ENCODE data around the gene ZNF107. TPM values are rescaled to one million over a fixed set of nuclear protein-coding genes. Genes with fewer than 3 reads are reported as not detected.

The ZNF107 gene
- 10 to 100 TPM; 20.2 to 21.7 TPM for total RNA-seq

DNA sequence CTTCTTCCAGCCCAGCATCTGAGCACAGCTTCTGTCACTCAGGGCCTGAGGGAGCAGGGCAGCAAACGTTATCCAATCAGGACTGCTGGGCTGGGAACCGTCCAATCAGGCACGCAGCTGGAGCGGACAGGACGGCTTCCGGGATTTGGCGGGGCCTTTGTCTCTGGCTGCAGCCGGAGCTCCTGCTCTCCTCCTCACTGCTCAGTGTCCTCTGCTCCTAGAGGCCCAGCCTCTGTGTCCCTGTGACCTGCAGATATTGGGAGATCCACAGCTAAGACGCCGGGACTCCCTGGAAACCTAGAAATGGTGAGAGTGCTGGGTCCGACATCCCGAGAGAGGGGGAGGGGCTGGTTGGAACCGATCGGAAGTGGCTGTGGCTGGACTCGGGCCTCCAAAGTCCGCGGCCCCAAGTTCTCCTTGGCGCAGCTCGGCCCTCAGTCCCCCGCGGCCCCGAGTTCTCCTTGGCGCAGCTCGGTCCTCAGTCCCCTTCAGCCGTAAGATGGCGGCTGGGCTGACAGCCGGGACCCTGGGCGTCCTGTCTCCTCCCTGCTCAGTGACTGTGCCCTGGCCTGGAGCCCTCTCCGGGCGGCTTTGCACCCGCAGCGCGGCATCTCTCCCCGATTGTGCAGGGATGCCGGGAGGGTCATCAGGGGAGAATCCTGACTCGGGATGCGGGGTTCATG is at the start of gene ZNF107:
TSS of gene ZNF107 (plus strand) at position 154 of the 683 bp plus-strand sequence. CDS start at position 304, 150 bp downstream.
- H3K9me3 Mint-ChIP-seq (ENCODE audit: insufficient read depth) = peaks cover 23% of the 10 kb centered on the region
- peak within 1 kb of the TSS; percentile 96 for H3K4me3 Mint-ChIP-seq
- ATAC-seq = peak; percentile 99
- DNase-seq = peak; percentile 93
- H3K27me3 Mint-ChIP-seq (ENCODE audit: low read depth) = no peaks in the 10 kb centered on the region
- peaks cover 62% of the 10 kb centered on the region for H3K36me3 Mint-ChIP-seq (ENCODE audit: low read depth)
- POLR2A ChIA-PET = interaction anchor here (0.5 to 2.2 kb wide), 18 partner anchors 8 to 1409 kb away, joined by 3 to 22 read pairs (median 4); partner anchors contain the start of genes ERV3-1, ZNF138, ZNF273 and ZNF680
- CTCF ChIA-PET = interaction anchor here (0.9 kb wide), 1 partner anchor 34 kb away, joined by 3 read pairs; no protein-coding TSS in a partner anchor
- H3K4me1 Mint-ChIP-seq (ENCODE audit: low read depth) = peaks cover 25% of the 10 kb centered on the region
- H3K27ac Mint-ChIP-seq = peak within 1 kb of the TSS; percentile 98

DNA sequence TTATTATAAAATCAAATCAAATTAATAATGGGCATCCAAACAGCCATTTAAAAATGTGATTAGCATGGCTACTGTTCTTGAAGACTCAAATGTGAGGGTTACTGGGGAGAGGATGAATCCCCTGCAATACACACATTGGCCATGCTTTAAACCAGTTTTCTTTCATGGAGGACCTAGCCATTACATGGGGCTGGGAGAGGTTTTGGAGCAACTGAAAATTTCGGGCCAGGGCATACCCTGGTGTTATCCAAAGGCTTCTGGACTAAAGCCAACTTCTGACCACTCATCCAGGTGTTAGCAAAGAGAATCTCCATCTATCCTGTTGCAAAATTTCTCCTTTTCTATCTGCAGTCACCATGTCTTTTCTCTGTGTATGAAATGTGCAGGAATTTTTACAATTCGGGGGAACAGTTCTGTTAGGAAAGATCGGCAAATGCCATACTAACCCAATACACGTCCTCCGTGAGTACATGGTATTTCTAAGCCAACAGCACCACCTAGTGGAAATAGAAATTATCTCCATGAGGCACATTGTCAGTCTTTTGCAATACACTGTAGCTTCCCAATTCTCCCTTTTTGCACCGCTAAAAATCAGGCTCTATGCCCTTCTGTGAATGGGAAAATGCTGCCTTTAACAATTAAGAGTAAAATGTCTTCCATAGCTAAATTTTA is 47.0 kb upstream of the ZNF107 start:
- peak; percentile 47 for ATAC-seq
- CTCF ChIA-PET = interaction anchor here (1.6 kb wide), 1 partner anchor 12 kb away, joined by 3 read pairs; no protein-coding TSS in a partner anchor
- no peak overlapping the region for H3K27ac Mint-ChIP-seq

DNA sequence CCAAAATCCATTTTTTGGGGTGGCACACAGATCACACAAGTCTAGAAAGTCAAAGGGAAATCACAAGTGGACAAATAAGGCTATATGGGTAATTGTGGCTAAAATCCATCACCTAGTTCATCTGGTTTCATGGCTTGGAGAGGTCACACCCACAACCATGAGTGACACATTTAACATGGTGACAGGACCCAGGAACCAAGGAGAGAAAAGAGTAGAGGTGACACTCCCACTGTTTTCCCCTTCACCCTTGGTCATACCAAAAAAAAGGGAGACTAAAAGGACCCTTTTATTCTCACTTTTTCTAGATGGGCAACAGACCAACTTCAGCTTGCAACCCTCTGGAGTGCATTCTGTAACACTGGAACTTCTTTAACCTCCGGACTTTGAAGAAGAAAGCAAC is 46.2 kb upstream of the ZNF107 start:
- no peaks in the 10 kb centered on the region for H3K36me3 Mint-ChIP-seq (ENCODE audit: low read depth)
- ChIA-PET POLR2A (no interaction called here), CTCF (interaction anchor here (1.6 kb wide), 1 partner anchor 11 kb away, joined by 3 read pairs; no protein-coding TSS in a partner anchor)
- H3K4me3 Mint-ChIP-seq = no peak overlapping the region
- H3K9me3 Mint-ChIP-seq (ENCODE audit: insufficient read depth) = peaks cover 25% of the 10 kb centered on the region
- no peaks in the 10 kb centered on the region for H3K27me3 Mint-ChIP-seq (ENCODE audit: low read depth)
- no peak overlapping the region for H3K27ac Mint-ChIP-seq
- H3K4me1 Mint-ChIP-seq (ENCODE audit: low read depth) = no peaks in the 10 kb centered on the region
- no peak for ATAC-seq
- no peak for DNase-seq

More for the DNA sequence above, 47.0 kb upstream of the ZNF107 start:
- Mint-ChIP-seq H3K4me1 (ENCODE audit: low read depth) (no peaks in the 10 kb centered on the region), H3K4me3 (no peak overlapping the region), H3K27me3 (ENCODE audit: low read depth) (no peaks in the 10 kb centered on the region), H3K9me3 (ENCODE audit: insufficient read depth) (peaks cover 25% of the 10 kb centered on the region), H3K36me3 (ENCODE audit: low read depth) (no peaks in the 10 kb centered on the region)
- POLR2A ChIA-PET = no interaction called here
- peak; percentile 32 for DNase-seq

DNA sequence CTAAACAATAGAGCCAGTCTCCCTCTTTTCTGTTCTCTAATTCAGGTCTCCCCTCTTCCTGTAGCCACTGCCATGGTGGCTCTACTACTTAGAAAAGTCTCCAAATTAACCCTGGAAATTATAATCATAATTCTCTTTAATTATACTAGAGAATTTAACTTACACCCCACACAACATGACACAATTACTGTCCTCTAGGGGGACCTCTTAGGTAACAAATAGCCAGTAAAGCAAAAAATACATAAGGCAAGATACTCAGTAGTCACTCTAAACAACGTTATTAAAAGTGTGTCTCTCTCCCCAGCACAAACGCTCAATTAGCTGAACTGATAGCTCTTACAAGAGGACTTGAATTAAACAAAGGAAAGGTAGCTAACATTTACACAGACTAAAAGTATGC is 44.3 kb upstream of the ZNF107 start:
- Mint-ChIP-seq H3K27me3 (ENCODE audit: low read depth) (no peaks in the 10 kb centered on the region), H3K9me3 (ENCODE audit: insufficient read depth) (peaks cover 25% of the 10 kb centered on the region), H3K27ac (no peak overlapping the region), H3K4me3 (no peak overlapping the region), H3K36me3 (ENCODE audit: low read depth) (no peaks in the 10 kb centered on the region), H3K4me1 (ENCODE audit: low read depth) (no peaks in the 10 kb centered on the region)
- CTCF ChIA-PET = no interaction called here
- ATAC-seq (no peak), DNase-seq (no peak)
- POLR2A ChIA-PET = no interaction called here

DNA sequence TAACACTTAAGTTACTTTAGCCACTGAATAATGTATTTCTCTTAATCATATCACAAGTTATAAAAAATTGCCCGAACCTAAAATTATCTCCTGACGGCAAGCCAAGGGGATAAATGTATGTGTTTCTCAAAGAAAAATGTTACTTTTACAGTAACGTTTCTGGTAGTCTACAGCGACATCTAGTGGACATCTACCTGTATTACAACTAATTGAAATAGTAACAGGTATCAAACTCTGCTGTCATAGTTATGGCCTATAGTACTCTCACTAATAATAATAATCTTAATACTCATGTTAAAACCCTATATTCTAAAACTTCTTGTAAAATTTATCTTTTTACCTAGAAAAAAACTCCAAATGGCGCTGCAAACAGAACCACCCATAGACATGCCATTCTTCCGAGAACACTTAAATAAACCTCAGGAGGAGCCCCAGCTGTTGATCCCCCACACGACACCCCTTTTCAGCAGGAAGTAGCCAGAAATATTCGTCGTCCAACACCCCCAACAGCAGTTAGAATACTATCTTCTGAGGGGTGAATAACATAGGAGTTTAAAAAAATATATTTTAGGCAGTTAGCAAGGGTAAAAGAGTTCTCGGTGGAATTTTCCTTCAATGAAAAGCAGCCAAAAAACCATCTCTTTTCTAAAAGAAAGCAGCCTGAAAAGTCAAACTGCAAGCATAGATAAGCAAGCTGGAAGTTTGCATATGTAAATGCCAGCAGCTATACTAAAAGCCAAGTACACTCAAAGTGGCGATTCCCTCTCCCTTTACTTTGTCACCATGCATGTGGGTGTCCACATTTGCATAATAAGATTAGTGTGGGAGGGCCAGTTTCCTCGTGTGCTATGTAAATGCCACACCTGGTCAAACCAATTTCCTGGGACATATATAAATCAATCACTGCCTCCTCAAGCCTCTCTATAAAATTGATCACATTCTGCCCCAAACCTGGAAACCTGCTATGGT is 40.5 kb upstream of the ZNF107 start:
- ATAC-seq = no peak

DNA sequence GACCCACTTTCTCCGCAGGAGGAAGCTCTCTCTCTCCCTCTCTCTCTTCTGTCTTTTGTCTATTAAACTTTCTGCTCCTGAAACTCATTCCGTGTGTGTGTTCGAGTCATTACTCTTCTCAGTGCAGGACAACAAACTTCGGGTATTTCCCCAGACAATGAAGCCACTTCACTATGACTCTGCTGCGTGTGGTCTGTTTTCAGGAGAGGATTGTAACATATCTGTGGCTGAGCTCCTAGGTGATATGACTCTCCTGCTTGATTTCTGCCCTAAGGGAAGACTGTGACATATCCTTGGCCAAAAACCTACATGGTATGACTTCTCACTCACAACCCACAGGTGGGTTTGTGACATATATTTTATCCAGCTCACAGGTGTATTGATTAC is 39.9 kb upstream of the ZNF107 start:
- Mint-ChIP-seq H3K36me3 (ENCODE audit: low read depth) (no peaks in the 10 kb centered on the region), H3K27me3 (ENCODE audit: low read depth) (no peaks in the 10 kb centered on the region), H3K4me3 (no peak overlapping the region), H3K4me1 (ENCODE audit: low read depth) (no peaks in the 10 kb centered on the region), H3K27ac (no peak overlapping the region), H3K9me3 (ENCODE audit: insufficient read depth) (peaks cover 3% of the 10 kb centered on the region)
- ChIA-PET POLR2A (interaction anchor here (0.6 kb wide), 1 partner anchor 53 kb away, joined by 3 read pairs; no protein-coding TSS in a partner anchor), CTCF (no interaction called here)
- ATAC-seq (no peak), DNase-seq (no peak)

More for the DNA sequence above, 40.5 kb upstream of the ZNF107 start:
- Mint-ChIP-seq H3K9me3 (ENCODE audit: insufficient read depth) (peaks cover 4% of the 10 kb centered on the region), H3K36me3 (ENCODE audit: low read depth) (no peaks in the 10 kb centered on the region), H3K4me1 (ENCODE audit: low read depth) (no peaks in the 10 kb centered on the region), H3K4me3 (no peak overlapping the region), H3K27ac (no peak overlapping the region), H3K27me3 (ENCODE audit: low read depth) (no peaks in the 10 kb centered on the region)
- ChIA-PET POLR2A (interaction anchor here (0.6 kb wide), 1 partner anchor 54 kb away, joined by 3 read pairs; no protein-coding TSS in a partner anchor), CTCF (no interaction called here)
- DNase-seq = no peak

DNA sequence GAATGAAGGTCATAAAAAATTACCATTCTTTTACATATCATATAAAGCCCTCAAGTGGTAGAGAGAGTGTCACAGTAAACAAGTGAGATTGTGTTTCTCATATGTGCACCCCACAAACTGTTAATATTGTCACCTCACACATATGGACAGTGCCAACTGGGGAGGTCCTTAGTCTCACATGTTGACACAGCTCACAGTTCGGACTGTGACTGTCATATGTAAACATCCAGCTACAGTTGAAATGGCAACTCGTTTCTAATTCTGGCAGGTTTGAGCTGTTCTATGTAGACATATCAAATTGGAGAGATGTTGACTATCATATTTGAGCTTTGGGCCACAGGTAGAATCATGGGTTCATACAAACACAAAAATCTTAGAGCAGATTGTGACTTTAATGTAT is 39.4 kb upstream of the ZNF107 start:
- Mint-ChIP-seq H3K4me3 (no peak overlapping the region), H3K36me3 (ENCODE audit: low read depth) (no peaks in the 10 kb centered on the region), H3K27ac (no peak overlapping the region), H3K9me3 (ENCODE audit: insufficient read depth) (no peaks in the 10 kb centered on the region), H3K27me3 (ENCODE audit: low read depth) (no peaks in the 10 kb centered on the region), H3K4me1 (ENCODE audit: low read depth) (no peaks in the 10 kb centered on the region)
- DNase-seq = no peak
- POLR2A ChIA-PET = interaction anchor here (0.6 kb wide), 1 partner anchor 52 kb away, joined by 3 read pairs; no protein-coding TSS in a partner anchor
- CTCF ChIA-PET = no interaction called here
- no peak for ATAC-seq

DNA sequence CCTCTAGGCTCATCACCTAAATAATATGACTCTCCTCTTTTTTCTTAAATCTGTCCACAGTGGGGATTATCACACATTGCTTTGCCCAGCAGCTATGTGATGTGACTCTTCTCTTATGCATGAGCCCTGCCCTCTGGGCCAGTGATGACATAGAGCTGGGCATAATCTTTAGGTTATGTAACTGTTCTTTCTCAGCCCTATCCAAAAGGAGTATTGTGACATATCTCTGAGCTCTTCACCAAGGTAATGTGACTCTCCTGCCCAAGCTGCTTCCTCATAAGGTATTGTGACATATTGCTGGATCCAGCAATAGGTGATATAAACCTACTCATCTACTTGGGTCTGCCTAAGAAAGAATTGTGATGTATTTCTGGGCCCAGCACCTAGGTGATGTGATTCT is 37.7 kb upstream of the ZNF107 start:
- no peaks in the 10 kb centered on the region for H3K36me3 Mint-ChIP-seq (ENCODE audit: low read depth)
- ATAC-seq (no peak), DNase-seq (no peak)
- H3K27ac Mint-ChIP-seq = no peak overlapping the region
- H3K4me1 Mint-ChIP-seq (ENCODE audit: low read depth) = no peaks in the 10 kb centered on the region
- no peaks in the 10 kb centered on the region for H3K9me3 Mint-ChIP-seq (ENCODE audit: insufficient read depth)
- H3K4me3 Mint-ChIP-seq = no peak overlapping the region
- CTCF ChIA-PET = no interaction called here
- no peaks in the 10 kb centered on the region for H3K27me3 Mint-ChIP-seq (ENCODE audit: low read depth)
- POLR2A ChIA-PET = no interaction called here

DNA sequence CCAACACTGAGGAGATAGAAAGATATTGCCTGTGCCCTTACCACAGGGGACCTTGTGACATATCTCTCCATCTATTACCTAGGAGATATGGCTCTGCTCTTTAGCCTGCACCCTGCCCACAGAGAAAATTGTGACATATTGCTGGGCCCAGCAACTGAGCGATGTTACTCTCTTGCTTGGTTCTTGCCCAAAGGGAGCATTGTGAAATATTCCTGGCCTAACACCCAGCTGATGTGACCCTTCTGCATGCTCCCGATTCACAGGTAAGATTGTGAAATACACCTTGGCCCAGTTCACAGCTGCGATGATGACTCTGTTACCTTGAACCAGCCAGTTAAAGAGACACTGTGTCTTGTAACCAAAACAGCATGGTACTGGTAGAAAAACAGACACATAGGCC is 37.2 kb upstream of the ZNF107 start:
- CTCF ChIA-PET = no interaction called here
- Mint-ChIP-seq H3K9me3 (ENCODE audit: insufficient read depth) (no peaks in the 10 kb centered on the region), H3K36me3 (ENCODE audit: low read depth) (no peaks in the 10 kb centered on the region), H3K27me3 (ENCODE audit: low read depth) (no peaks in the 10 kb centered on the region), H3K27ac (no peak overlapping the region), H3K4me1 (ENCODE audit: low read depth) (no peaks in the 10 kb centered on the region), H3K4me3 (no peak overlapping the region)
- POLR2A ChIA-PET = interaction anchor here (0.7 kb wide), 1 partner anchor 8 kb away, joined by 3 read pairs; no protein-coding TSS in a partner anchor
- no peak for DNase-seq
- ATAC-seq = no peak

DNA sequence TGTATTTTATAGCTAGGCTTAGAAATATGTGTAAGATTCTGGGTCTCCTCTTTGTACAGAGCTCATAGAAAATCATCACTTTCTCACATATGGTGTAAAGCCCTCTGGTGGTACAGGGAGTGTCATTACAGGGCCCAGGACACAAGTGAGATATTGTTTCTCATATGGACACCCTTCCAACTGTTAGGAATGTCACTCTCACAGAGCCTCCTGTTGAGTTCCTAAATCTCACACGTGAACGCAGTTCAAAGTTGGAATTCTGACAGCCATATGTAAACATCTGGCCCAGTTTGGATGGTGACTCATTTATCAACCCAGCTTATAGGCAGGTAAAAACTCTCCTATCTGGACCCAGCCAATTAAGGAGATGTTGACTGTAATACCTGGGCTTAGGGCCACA is 35.4 kb upstream of the ZNF107 start:
- ChIA-PET POLR2A (no interaction called here), CTCF (interaction anchor here (1.3 kb wide), 1 partner anchor 11 kb away, joined by 3 read pairs; no protein-coding TSS in a partner anchor)
- H3K4me1 Mint-ChIP-seq (ENCODE audit: low read depth) = no peaks in the 10 kb centered on the region
- H3K9me3 Mint-ChIP-seq (ENCODE audit: insufficient read depth) = no peaks in the 10 kb centered on the region
- H3K4me3 Mint-ChIP-seq = no peak overlapping the region
- no peak for ATAC-seq
- no peak for DNase-seq
- no peaks in the 10 kb centered on the region for H3K27me3 Mint-ChIP-seq (ENCODE audit: low read depth)
- H3K36me3 Mint-ChIP-seq (ENCODE audit: low read depth) = no peaks in the 10 kb centered on the region
- no peak overlapping the region for H3K27ac Mint-ChIP-seq

DNA sequence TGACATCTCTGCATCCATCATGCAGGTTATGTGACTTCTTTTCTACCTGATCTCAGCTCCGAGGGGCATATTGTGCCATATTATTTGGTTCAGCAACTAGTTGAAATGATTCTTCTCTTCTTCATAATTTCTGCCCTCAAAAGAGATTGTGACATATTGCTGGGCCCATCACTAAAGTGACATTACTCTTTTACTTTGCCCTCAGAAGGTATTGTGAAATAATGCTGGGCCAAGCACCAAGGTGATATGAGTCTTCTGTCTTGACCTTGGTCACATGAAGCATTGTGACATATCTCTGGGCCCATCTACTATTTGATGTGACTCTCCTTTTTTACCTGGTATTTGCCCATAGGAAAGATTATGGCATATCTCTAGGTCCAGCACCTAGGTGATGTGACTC is 33.9 kb upstream of the ZNF107 start:
- Mint-ChIP-seq H3K27me3 (ENCODE audit: low read depth) (no peaks in the 10 kb centered on the region), H3K36me3 (ENCODE audit: low read depth) (no peaks in the 10 kb centered on the region), H3K27ac (no peak overlapping the region), H3K9me3 (ENCODE audit: insufficient read depth) (no peaks in the 10 kb centered on the region), H3K4me3 (no peak overlapping the region), H3K4me1 (ENCODE audit: low read depth) (no peaks in the 10 kb centered on the region)
- ATAC-seq = no peak
- POLR2A ChIA-PET = interaction anchor here (0.6 kb wide), 1 partner anchor 36 kb away, joined by 3 read pairs; no protein-coding TSS in a partner anchor
- DNase-seq = no peak
- CTCF ChIA-PET = no interaction called here

All from activated CD8-positive, alpha-beta T cell treated with anti-CD3 and anti-CD28 coated beads, Interleukin-2, amount 10 ng/mL, durations not matched to agents 7 days and 5 days (primary cell).